Ramos (cell line): Measurements from ENCODE around the gene TMEM127.
"Not testable (repeated sequence)": the region's sequence is repeated elsewhere in the genome, so short reads cannot be mapped to it uniquely, and the experiment has no call there.

Experiments
- in situ Hi-C: fragments of 300-500 bp; cut with MboI; formaldehyde crosslinking; loops from one replicate; pipeline ENCODE4 v1.14.3; 2022; ENCODE audit warnings: low sequenced_read_pairs; ENCODE audit not compliant: unreplicated experiment

TMEM127 gene

GRCh38 chr2:96264656-96265348 is 995 bp downstream of the TMEM127 start:
- in situ Hi-C loops = no loop called here

DNA sequence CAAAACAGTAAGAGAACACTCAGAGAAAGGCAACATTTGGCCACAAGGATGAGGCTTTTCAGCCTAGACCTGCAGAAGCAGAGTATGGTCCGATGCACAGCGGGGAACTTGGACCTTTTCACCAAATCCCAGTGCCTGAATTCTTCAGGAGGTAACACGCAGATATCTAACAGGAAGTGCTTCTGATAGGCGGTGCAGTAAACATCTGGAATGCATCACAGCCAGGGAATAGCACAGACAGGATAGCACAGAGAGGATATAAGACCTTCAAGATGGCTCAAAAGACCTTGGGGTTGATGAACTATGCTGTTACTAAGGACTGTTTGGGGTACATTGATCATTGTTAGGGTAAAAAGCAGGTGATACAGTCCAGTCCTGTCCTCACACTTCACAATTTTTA is 1.7 kb downstream of the TMEM127 start:
- in situ Hi-C loops = no loop called here

DNA sequence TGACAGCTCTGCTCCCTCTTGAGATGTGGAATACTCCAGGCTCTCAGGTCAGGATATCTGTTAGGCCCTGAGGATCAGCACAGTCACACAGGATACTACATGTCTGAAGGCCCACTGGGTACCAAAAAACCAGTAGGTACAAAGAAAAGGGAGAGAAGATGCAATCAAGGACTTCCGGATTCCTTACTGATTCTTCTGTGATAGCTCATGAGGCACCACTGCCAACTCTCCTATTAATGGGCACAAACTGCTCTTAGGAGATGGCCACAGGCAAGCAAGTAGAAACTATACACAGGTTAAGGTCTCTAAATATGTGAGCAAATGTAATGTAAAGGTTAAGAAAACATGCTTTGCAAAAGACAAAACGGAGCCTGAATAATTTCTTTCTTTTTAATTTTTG is 3.5 kb downstream of the TMEM127 start:
- in situ Hi-C loops = no loop called here

GRCh38 chr2:96261328-96262003 is 4.3 kb downstream of the TMEM127 start:
- in situ Hi-C loops = no loop called here

GRCh38 chr2:96260387-96261260 is 5.2 kb downstream of the TMEM127 start:
- in situ Hi-C loops = no loop called here

- in situ Hi-C loops = no loop called here
Observed at GRCh38 chr2:96259497-96259921, 6.3 kb downstream of the TMEM127 start.

- in situ Hi-C loops = no loop called here
Observed at GRCh38 chr2:96258166-96259022, 7.4 kb downstream of the TMEM127 start.

- in situ Hi-C loops = not testable (repeated sequence)
Observed at GRCh38 chr2:96257744-96258143, 8.1 kb downstream of the TMEM127 start.

DNA sequence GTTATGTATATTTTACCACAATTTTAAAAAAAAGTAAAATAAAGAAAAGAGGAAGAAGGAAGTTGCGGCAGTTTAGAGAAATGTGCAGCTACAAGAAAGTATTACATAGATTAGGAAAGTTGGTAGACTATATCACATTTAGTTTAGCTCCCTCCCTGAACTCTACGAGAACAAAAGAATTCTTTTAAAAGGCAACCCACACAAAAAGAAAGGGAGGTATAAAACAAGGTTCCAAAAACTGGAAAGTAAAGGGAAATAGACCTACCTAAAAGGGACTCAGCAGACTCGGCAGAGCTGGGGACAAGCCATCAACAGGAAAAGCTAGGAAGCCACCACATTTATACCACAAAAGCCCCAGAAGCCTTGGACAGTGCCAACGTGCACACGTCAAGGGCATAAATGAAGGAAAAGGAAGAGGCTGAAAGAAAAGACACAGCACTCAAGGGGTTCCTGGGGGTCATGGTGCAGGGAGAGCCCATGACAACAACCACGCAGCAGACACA is 9.1 kb downstream of the TMEM127 start:
- in situ Hi-C loops = no loop called here

GRCh38 chr2:96254571-96254970 is 11.2 kb downstream of the TMEM127 start:
- in situ Hi-C loops = no loop called here

GRCh38 chr2:96253006-96253405 is 12.8 kb downstream of the TMEM127 start:
- in situ Hi-C loops = no loop called here

DNA sequence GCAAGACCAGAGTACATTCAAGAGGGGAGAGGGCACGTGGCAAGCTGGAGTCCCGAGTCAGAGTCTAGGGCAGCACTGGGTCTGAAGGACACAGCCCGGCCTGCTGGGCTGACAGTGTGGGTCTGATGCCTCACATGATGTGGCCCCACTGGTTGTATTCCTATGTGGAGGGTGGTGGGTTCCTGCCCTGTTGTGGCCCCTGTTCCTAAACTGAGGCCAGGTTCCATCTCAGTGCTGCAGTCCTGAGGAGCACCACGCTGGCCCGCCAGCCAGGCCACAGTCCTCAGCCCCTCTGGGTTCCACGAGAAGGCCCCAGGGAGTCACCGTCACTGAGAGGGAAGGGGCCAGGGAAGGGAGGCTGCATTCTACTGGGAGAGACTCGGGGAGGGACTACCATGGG is 13.3 kb downstream of the TMEM127 start:
- in situ Hi-C loops = no loop called here

- in situ Hi-C loops = no loop called here
Observed at GRCh38 chr2:96251721-96252292, 14.0 kb downstream of the TMEM127 start.

GRCh38 chr2:96250188-96250587 is 15.6 kb downstream of the TMEM127 start:
- in situ Hi-C loops = no loop called here

- in situ Hi-C loops = no loop called here
Observed at GRCh38 chr2:96249654-96250053, 16.1 kb downstream of the TMEM127 start.

DNA sequence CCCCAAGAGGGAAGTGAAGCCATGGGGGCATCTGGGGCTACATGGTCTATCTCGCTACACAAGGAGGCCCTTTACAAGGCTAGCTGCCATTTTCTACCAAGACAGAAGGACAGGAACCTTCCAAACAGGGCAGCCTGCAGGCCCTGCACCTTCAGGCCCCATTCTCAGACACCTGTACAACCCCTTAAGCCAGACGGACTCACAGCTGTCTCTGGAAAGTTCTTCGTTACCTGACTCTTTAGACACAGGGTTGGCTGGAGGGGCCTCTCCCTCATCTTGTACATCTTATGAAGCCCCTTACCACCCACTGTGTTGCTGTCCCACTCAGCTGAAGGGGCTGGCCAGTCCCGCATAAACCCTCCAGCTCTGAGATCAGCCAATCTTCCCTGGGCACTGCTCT is 17.2 kb downstream of the TMEM127 start:
- in situ Hi-C loops = no loop called here

DNA sequence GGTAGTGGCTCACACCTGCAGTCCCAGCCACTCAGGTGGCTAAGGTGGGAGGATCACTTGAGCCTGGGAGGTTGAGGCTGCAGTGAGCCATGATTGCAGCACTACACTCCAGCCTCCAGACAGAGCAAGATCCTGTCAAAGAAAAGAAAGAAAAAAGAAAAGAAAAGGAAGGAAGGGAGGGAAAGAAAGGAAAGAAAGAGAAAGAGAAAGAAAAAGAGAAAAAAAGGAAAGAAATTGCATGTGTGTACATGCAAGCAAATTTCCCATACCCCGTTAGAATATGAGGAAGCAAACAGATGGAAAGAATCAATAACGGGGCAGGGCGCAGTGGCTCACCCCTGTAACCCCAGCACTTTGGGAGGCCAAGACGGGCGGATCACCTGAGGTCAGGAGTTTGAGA is 17.9 kb downstream of the TMEM127 start:
- in situ Hi-C loops = no loop called here

DNA sequence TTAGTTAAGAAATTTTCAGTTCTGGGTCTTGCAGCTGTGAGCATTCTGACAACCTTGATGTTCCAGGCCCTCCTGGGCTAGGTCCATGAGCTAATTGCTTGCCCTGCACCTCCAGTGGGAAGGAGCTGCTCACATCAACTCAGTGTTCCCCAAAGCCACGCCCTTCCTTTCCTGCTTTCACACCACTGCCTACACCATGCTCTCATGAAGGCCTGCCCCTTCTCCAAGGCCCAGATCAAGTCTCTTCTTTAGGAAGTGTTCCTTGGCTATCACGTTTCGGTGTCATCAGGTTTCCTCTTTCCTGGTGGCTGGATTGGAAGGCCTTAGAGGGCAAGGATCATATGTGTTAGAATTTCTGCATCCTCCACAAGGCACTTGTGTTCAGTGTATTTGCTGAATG is 18.8 kb downstream of the TMEM127 start:
- in situ Hi-C loops = no loop called here

GRCh38 chr2:96245609-96246390 is 20.0 kb downstream of the TMEM127 start:
- in situ Hi-C loops = no loop called here
